ENCODE data around the gene CCR5AS.
"Not testable (repeated sequence)": the region's sequence is repeated elsewhere in the genome, so short reads cannot be mapped to it uniquely, and the experiment has no call there.

Gene CCR5AS

GRCh38 chr3:46335541-46335940 is 71.3 kb downstream of the CCR5AS start:
- TF ChIP-seq CTCF (conservative IDR thresholded peaks at IDR 0.05): no peak
- Mint-ChIP-seq H3K27me3 (ENCODE audit: low read depth) (peaks cover 15% of the 10 kb centered on the region), H3K36me3 (ENCODE audit: low read depth) (peaks cover 11% of the 10 kb centered on the region), H3K27ac (ENCODE audit: unreplicated experiment) (no peak overlapping the region), H3K9me3 (peaks cover 14% of the 10 kb centered on the region), H3K4me1 (no peaks in the 10 kb centered on the region), H3K4me3 (no peak overlapping the region)
- DNase-seq (ENCODE audit: low read depth, low spot score): no peak

- peaks cover 10% of the 10 kb centered on the region for H3K36me3 Mint-ChIP-seq (ENCODE audit: low read depth)
- no peak overlapping the region for H3K27ac Mint-ChIP-seq (ENCODE audit: unreplicated experiment)
- peaks cover 15% of the 10 kb centered on the region for H3K27me3 Mint-ChIP-seq (ENCODE audit: low read depth)
- H3K9me3 Mint-ChIP-seq: peaks cover 12% of the 10 kb centered on the region
- no peak for TF ChIP-seq CTCF (conservative IDR thresholded peaks at IDR 0.05)
- no peaks in the 10 kb centered on the region for H3K4me1 Mint-ChIP-seq
- no peak for DNase-seq (ENCODE audit: low read depth, low spot score)
- H3K4me3 Mint-ChIP-seq: no peak overlapping the region
These were observed 72.0 kb downstream of the CCR5AS start for GRCh38 chr3:46334741-46335478.

GRCh38 chr3:46330676-46331075 is 76.2 kb downstream of the CCR5AS start:
- not testable (repeated sequence) for H3K36me3 Mint-ChIP-seq (ENCODE audit: low read depth); H3K4me1 Mint-ChIP-seq; H3K4me3 Mint-ChIP-seq; H3K27ac Mint-ChIP-seq (ENCODE audit: unreplicated experiment); H3K9me3 Mint-ChIP-seq; DNase-seq (ENCODE audit: low read depth, low spot score)
- H3K27me3 Mint-ChIP-seq (ENCODE audit: low read depth): peaks cover 15% of the 10 kb centered on the region

- Mint-ChIP-seq H3K4me1 (no peaks in the 10 kb centered on the region), H3K9me3 (peaks cover 7% of the 10 kb centered on the region), H3K36me3 (ENCODE audit: low read depth) (no peaks in the 10 kb centered on the region), H3K4me3 (no peak overlapping the region), H3K27ac (ENCODE audit: unreplicated experiment) (no peak overlapping the region), H3K27me3 (ENCODE audit: low read depth) (peaks cover 34% of the 10 kb centered on the region)
- TF ChIP-seq CTCF (conservative IDR thresholded peaks at IDR 0.05): no peak
- DNase-seq (ENCODE audit: low read depth, low spot score): no peak
These were observed 81.1 kb downstream of the CCR5AS start for GRCh38 chr3:46325645-46326300.

- TF ChIP-seq CTCF (conservative IDR thresholded peaks at IDR 0.05): no peak
- Mint-ChIP-seq H3K36me3 (ENCODE audit: low read depth) (no peaks in the 10 kb centered on the region), H3K27ac (ENCODE audit: unreplicated experiment) (no peak overlapping the region), H3K27me3 (ENCODE audit: low read depth) (peaks cover 36% of the 10 kb centered on the region), H3K9me3 (peaks cover 10% of the 10 kb centered on the region), H3K4me3 (no peak overlapping the region), H3K4me1 (no peaks in the 10 kb centered on the region)
- no peak for DNase-seq (ENCODE audit: low read depth, low spot score)
These were observed 82.8 kb downstream of the CCR5AS start for GRCh38 chr3:46324036-46324435.

GRCh38 chr3:46321461-46322104 is 85.3 kb downstream of the CCR5AS start:
- Mint-ChIP-seq H3K9me3 (peaks cover 10% of the 10 kb centered on the region), H3K36me3 (ENCODE audit: low read depth) (no peaks in the 10 kb centered on the region), H3K27me3 (ENCODE audit: low read depth) (peaks cover 45% of the 10 kb centered on the region), H3K27ac (ENCODE audit: unreplicated experiment) (no peak overlapping the region), H3K4me1 (no peaks in the 10 kb centered on the region), H3K4me3 (no peak overlapping the region)
- no peak for TF ChIP-seq CTCF (conservative IDR thresholded peaks at IDR 0.05)
- no peak for DNase-seq (ENCODE audit: low read depth, low spot score)
